GM12801 (cell line): ENCODE results near the gene AQP2.

Experiments used
- CTCF ChIP-seq: IDR thresholded peaks from one replicate; pipeline ENCODE4 v1.5.1; 2011; ENCODE audit warnings: control low read depth; ENCODE audit not compliant: insufficient read length; ENCODE audit errors: extremely low read depth

Gene AQP2

DNA sequence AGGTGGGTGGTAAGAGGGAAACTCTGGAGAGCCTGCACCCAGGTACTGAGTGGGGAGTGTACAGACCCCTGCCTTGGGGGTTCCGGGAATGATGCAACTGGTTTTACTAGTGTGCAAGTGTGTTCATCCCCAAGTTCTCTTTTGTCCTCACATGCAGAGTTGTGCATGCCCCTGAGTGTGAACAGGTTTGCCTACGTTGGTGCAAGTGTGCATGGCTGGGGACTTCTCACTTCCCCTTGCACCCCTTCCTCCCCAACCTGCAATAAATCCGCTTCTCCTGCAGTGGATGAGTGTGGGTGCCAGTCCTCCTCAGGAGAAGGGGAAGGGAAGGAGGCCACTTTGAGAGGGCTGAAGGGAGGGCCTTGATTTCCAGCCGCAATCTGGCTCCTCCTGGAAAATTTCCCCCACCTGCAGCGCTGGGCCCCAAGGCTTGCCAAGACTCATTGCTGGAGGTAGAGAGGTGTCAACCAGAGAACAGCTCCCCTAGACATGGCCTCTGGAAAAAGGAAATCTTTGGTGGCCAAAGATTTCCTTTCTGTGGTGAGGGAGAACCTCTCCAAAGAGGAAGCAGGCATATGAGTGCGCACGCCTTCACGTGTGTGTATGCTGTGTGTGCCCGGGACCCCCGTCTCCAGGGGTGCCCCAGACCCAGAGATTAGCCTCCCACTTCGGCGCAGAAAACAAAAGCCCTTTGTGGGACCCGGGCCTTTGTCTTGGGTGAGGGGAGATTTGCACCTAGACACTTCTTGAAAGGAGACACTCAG is 5.5 kb downstream of the AQP2 start:
- TF ChIP-seq CTCF, result no peak

DNA sequence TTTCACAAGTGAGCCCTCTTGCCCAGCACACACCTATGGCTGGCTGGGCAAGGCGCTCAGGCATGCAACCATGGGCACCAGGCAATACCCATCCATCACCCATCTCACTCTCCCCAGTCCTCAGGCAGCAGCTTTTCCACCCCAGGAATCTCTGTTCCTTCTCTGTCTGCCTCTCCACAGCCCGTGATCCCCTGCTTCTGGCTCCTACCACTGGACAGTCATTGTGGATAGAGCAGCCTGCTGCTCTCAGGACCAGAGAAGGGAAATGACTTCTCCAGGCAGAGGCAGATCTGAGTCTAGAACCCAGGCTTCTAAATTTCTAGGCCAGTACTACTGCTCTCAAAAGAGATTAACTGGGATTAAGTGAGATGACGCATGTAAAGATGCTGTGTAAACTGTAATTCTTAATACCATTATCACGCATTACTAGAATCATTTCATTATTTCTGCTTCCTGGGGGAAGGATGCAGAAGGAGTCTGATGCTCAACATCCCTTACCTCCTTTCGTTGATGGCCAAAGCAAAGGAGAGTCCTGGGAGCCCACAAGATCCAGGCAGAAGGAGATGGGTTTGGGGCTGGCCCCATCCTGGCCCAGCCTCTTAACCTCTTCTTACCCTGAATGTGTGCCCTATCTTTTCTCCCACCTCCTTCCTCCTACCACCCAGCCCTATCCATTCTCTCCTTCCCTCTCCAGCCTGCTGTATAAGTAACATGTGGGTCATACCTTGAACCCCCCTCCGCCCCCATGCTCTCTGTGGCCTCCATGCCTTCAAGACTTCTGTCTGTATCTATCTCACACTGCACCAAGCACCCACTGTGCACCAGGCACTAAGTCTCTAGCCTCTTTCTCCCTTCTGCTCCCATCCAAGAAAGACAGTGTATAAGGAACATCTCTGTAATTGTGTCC is 6.4 kb downstream of the AQP2 start:
- TF ChIP-seq CTCF, result no peak

DNA sequence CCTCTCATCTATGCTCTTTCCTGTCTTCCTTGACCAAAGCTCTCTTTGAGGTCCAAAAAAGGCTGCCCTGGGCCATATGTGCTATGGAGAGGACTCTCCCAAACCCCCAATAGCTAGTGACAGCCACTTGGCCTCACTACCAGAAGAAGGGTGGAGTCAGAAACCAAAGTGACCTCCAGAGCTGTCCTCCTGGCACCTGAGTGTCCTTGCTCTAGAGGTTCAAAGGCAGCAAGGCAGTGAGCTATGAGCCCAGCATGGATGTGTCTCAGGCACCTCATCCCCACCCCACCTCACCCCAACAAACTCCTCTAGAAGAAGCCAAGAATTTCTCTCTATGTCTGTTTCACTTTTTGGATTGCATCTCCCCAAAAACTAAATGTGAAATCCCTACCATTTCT is 7.0 kb downstream of the AQP2 start:
- no peak for TF ChIP-seq CTCF

GRCh38 chr12:49959685-49960473 is 9.3 kb downstream of the AQP2 start:
- no peak for TF ChIP-seq CTCF

DNA sequence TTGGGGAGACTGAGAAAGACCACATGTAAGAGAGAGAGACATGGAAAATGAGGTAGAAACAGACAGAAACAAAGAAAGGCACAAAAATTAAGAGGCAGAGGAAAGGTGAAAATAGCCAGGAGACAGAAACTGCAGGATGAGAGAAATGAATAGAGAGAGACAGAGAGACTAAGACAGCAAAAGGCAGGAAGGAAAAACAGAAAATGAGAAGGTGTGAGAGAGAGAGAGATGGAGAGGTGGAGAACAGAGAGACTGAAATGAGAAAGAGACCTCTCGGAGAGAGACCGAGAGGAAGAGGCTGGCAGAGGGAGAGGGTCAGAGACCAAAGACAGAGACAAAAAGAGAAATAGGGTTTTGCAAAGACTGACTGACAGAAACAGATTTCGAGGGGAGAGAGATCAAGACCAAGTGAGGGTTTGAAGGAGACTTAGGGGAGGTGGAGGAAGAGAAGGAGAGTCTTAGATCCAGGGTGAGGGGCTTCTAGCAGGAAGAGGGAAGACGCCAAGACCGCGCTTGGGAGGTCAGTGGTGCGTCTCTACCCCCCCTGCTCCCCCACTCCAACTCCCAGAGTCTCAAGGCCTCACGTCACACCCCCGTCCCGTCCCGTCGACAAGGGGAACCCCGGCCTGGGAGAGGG is 10.1 kb downstream of the AQP2 start:
- TF ChIP-seq CTCF, result no peak

- no peak for TF ChIP-seq CTCF
Observed at GRCh38 chr12:49961111-49961922, 10.8 kb downstream of the AQP2 start, which contains the start of gene AQP5. TSS of gene AQP5 (plus strand) at chr12:49961872. CDS start at chr12:49962018, 146 bp downstream.
